HL-60/S4 treated with retinoic acid at 250 ng/mL for 4 days and 3 days (cell line): ENCODE results near the gene TGFB1.
"Not testable (repeated sequence)": the region's sequence is repeated elsewhere in the genome, so short reads cannot be mapped to it uniquely, and the experiment has no call there.

ENCODE experiments used
- in situ Hi-C: fragments of 300-500 bp; cut with MboI; formaldehyde crosslinking; loops from 2 replicates; pipeline ENCODE4 v1.7.0; 2022; ENCODE audit warnings: low sequenced_read_pairs

TGFB1 gene

DNA sequence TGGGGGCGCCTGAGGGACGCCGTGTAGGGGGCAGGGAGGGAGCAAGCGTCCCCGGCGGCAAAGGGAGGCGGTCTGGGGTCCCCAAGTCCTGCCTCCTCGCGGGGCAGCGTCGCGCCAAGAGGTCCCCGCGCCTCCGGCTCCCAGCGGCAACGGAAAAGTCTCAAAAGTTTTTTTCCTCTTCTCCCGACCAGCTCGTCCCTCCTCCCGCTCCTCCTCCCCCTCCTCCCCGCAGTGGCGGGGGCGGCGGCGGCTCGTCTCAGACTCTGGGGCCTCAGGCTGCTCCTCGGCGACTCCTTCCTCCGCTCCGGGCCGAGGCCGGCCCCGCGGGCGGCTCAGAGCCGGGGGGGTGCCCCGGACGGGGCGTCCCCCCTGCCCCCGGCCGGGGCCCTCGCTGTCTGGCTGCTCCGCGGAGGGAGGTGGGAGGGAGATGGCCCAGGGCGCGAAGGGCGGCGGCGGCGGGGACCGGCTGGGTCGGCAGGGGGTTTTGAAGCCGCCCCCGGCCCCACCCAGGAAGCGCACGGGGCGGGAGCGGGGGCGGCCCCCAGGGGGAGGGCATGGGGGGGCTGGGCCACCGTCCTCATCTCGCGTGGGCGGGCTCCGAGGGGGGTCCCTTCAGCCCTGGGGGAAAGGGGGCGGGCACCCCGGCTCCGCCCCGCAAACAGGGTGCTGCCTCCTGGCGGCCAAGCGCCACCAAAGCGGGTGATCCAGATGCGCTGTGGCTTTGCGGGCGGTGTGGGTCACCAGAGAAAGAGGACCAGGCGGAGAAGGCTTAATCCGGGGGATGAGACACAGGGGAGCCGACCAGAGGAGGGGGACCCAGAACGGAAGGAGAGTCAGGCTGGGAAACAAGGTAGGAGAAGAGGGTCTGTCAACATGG lies at the start of gene TGFB1:
TSS of gene TGFB1 (minus strand) at position 457 of the 877 bp plus-strand sequence. CDS start 878 bp downstream, outside the sequence.
- in situ Hi-C loops: no loop called here

DNA sequence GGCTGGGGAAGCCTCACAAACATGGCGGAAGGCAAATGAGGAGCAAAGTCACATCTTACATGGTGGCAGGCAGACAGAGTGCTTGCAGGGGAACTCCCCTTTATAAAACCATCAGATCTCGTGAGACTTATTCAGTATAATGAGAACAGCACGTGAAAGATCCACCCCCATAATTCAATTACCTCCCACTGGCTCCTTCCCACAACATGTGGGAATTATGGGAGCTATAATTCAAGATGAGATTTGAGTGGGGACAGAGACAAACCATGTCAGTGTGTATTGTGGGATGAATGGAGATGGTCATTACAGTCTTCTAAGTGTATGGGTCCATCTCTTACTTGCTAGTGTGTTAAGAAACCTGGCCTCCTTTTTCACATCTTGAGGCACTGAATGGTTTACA lies 48.3 kb upstream of the TGFB1 start:
- in situ Hi-C loops: no loop called here

DNA sequence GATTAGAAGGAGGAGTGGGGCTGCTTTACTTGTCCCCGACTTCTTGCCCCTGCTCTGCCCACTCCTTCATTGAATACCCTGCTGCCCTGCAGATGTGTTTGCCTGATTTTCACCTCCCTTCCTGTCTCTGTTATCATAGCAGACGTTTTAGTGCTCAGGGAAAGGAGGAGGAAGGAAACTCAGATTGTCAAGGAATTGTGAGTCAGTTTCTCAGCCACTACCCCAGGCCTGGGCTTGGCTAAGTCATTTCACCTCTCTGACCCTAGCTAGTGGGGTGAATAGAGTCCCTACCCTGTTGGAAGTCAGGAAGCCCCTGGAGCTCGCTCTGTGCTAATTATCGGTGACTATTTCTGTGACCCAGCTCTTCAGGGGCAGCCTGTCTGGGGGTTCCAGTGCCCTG lies 47.8 kb upstream of the TGFB1 start:
- in situ Hi-C loops: no loop called here

DNA sequence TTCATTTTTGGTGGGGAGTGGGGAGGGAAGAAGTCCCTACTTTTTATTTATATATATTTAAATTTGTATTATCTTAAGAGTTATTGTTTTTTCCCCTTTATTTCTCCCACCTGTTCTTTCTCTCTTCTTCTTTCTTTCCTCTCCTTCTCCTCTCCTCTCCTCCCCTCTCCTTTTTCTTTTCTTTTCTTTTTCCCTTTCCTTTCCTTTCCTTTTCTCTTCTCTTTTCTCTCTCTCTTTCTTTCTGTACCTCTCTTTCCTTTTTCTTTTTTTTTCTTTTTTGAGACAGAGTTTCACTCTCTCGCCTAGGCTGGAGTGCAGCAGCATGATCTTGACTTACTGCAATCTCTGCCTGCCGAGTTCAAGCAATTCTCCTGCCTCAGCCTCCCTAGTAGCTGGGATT lies 45.8 kb upstream of the TGFB1 start:
- in situ Hi-C loops: no loop called here

DNA sequence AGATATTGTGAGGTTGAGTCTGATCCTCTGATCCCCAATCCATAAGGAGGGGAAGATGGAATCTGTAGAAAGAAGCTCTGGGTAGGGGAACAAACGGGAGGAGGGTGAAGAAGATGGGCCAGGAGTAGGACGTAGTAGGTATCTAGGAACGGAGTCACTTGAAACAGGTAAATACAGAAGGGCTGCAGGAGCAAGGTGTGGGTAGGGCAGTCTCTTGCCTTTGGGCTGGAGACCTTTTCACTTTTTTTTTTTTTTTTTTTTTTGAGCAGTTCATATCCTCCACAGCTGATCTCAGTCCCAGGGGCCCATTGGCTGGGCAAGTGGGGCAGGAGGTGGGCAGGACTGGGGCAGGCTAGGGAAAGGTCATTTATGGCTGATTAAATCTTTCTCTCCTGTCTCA lies 45.4 kb upstream of the TGFB1 start:
- in situ Hi-C loops: no loop called here

DNA sequence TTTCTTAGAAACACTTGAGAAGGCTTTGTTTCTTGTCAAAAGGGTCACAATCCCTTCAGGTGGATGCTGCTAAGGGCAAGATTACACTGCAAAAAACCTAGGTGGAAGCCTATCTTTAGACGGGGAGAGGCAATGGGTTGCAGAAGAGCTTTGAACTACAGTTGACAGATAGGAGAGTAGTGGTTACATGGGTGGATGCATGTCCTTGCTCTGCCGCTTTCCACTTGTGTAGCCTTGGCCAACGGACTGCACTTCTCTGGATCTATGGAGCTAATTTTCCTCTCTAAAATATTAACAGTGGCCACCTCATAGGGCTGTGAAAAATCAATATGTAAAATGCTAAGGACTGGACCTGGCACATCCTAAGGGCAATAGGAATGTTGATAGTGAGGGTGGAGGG lies 44.9 kb upstream of the TGFB1 start:
- in situ Hi-C loops: no loop called here

DNA sequence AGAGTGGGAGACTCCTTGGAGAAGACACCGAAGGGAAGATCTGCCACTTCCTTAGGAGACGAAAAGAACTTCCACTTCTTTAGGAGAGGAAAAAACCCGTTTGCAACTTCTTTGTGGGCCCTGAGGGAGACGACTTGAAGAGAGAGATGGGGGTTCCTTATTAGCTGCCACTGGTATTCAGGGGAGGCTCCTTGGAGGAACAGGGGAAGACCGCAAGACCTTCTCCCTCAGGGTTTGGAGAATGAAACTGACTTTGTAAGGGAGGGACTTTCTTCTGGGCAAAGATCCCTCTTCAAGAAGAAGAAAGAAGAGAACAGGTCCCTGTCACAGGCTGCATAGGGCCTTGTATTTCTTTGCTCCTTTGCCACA lies 44.3 kb upstream of the TGFB1 start:
- in situ Hi-C loops: no loop called here

DNA sequence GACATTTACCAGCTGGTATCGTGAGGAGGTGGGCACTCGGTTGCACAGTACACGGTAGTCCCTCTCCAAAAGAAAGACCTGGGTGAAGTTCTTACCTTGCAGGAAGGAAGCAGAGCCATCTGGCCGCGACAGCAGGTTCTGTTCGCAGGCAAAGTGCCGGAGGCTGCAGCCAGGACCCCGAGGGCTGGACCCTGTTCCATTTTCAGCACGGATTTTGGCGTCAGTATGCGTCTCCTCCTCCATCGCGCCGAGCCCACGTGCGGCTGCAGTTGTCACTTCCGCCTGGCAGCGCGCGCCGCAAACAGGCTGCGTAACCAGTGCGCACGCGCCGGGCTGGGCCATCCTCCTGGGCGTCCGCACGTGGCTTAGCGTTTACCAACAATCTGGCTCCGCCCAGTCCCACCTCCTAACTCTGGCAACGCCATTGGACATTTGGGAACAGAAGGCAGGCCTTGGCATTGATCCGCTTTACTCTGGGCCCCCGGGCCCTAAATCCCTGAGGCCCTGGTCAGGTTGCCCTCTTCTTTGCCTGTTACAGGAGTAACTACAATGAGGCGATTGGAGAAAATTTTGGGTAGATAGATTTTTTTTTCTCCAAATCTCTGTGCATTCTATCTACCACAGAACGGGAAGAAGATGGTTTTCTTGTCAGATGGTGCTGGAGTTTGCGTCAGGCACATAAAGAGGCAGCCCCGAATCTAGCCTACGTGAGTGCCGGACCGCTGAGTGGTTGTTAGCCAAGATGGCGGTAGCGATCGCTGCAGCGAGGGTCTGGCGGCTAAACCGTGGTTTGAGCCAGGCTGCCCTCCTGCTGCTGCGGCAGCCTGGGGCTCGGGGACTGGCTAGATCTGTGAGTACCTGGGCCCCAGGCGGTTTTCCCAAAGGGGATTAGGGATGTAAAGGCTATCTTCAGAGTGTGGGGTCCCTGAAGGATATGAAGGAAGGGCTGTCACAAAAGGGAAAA lies 43.6 kb upstream of the TGFB1 start, which contains the start of the genes BCKDHA and EXOSC5:
TSS of gene BCKDHA (plus strand) at position 733 of the 964 bp plus-strand sequence. CDS start at position 743, 10 bp downstream.
TSS of gene EXOSC5 (minus strand) at position 274 of the 964 bp plus-strand sequence. CDS start at position 243, 31 bp downstream.
- in situ Hi-C loops: no loop called here

DNA sequence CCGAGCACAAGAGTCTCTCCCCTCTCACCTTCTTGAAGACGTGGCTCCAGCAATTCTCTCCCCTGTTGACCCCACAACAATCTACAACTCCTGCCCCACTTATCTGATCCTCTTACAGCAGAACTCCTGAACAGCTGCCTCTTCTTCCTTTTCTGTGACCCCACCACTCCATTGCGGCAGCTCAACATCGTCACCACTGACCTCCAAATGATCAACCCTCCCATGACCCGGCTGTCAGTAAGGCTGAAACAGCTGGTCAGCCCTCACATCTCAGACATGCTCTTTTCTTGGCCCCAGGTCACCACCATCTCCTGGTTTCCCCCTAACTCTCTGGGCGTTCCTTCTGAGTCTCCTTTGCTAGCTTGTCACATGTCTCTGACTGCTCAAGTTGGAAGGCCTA lies 41.6 kb upstream of the TGFB1 start:
- in situ Hi-C loops: no loop called here

DNA sequence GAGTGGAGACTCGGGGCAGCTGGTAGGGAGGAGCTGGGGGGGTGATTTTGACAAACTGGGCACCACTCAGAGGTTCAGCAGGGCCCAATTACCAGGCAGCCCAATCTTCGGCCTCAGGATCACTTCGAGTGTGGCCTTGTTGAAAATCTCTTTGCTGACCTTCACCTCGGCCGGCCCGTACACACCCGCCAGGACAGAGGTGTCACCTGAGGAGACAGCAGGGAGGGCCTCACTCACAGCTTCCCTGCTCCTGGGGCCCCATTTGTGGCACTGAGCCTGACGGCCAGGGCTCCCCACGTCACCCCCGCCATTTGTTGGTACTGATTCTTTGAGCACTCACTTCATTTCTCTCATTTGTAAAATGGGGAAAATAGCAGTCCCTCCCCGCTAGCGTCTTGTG lies 39.1 kb upstream of the TGFB1 start:
- in situ Hi-C loops: no loop called here

DNA sequence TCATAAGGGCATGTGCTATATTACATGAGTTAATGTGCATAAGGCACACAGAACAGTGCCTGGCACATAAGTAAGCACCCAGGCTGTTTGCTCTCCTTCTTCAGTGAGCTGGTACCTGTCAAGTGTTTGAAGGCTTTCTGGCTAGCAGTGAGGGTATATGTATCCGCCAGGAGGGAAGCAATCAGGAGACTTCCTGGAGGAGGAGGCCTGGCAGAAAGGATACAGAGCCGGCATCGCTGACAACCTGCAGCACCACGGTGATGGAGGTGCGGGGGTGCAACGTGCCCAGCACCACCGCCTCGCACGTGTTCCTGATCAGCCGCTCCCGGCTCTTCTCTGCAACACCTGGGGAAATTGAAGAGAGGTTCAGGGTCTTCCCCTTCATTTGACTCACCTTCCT lies 37.9 kb upstream of the TGFB1 start:
- in situ Hi-C loops: no loop called here

DNA sequence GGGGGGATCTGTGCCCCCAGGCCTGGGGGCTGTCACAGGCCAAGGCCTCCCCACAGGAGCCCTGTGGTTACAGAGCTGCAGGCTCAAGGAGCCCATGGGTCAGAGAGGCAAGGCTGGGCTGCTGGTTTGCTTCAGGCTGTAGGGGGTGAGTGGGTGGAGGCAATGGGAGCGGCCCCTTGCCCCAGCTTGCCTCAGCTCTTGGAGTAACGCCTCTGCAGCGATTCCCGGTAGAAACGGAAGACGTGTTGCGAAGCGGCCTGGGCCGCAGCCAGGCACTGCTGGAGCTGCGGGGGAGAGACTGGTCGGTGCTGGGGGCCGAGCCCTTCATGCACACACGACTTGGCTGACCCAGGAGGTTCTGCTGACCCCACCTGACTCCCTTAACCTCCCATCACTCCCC lies 32.7 kb upstream of the TGFB1 start:
- in situ Hi-C loops: no loop called here

DNA sequence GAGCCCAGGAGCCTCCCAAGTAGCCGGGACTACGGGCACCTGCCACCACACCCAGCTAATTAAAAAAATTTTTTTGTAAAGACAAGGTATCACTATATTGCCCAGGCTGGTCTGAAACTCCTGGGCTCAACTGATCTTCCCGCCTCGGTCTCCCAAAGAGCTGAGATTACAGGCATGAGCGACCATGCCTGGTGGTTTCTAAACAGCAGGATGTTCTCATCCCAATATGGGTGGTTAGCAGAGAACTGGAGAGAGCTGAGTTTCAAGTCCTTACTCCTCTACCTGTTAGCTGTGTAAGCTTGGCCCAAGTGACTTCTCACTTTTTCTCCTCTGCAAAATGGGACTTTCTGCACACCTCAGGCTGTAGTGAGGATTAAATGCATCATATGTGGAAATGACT lies 30.6 kb upstream of the TGFB1 start:
- in situ Hi-C loops: no loop called here

DNA sequence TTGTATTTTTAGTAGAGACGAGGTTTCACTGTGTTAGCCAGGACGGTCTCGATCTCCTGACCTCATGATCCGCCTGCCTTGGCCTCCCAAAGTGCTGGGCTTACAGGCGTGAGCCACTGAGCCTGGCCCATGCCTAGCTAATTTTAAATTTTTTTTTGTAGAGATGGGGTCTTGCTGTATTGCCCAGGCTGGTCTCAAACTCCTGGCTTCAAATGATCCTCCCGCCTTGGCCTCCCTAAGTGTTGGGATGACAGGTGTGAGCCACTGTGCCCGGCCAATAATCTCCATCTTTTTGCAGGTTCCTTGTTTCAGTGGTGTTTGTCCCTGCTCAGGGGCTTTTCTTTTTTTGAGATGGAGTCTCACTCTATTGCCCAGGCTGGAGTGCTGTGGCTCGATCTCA lies 27.8 kb upstream of the TGFB1 start:
- in situ Hi-C loops: not testable (repeated sequence)

DNA sequence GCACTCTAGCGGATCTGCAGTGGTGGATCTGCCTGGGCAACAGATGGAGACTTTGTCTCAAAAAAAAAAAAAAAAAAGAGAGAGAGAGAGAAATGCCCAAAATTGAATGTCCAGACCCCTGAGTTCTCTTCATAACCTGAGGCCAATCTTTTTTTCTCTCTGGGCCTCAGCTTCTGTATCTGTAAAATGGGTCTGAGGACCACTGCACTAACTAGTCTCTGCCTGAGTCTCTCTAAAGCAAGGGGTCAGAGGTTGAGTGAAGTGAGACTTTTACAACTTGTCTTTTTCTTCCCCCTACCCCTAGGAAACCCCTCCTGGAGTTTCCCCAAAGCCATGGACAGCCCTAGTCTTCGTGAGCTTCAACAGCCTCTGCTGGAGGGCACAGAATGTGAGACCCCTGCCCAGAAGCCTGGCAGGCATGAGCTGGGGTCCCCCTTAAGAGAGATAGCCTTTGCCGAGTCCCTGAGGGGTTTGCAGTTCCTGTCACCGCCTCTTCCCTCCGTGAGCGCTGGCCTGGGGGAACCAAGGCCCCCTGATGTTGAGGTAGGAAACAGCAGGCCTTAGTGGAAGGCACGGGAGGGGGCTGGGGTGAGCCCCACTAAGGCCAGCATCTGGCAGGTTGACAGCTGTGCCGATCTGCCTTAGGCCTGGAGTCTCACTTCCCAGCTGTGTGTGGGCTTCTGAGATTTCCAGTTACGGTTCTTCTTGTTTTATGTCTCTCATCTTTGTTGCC lies 24.4 kb upstream of the TGFB1 start:
- in situ Hi-C loops: no loop called here

DNA sequence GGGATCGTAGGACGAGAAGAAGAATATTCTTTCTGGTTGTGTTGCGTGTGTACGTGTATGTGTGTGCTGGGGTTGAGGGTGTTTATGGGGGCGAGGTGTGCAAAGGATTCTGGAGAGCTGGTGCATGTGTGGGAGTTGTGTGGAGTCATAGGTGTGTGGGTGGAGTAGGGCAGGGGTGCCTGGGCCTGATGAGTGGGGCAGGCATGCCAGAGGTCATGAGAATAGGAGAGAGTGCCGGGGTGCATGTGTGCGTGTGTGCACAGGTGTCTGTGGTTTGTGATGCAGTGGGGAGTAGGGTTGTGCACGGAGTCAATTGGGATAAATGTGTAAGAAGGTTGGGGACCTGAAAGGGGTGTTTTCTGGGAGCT lies 23.3 kb upstream of the TGFB1 start:
- in situ Hi-C loops: no loop called here

DNA sequence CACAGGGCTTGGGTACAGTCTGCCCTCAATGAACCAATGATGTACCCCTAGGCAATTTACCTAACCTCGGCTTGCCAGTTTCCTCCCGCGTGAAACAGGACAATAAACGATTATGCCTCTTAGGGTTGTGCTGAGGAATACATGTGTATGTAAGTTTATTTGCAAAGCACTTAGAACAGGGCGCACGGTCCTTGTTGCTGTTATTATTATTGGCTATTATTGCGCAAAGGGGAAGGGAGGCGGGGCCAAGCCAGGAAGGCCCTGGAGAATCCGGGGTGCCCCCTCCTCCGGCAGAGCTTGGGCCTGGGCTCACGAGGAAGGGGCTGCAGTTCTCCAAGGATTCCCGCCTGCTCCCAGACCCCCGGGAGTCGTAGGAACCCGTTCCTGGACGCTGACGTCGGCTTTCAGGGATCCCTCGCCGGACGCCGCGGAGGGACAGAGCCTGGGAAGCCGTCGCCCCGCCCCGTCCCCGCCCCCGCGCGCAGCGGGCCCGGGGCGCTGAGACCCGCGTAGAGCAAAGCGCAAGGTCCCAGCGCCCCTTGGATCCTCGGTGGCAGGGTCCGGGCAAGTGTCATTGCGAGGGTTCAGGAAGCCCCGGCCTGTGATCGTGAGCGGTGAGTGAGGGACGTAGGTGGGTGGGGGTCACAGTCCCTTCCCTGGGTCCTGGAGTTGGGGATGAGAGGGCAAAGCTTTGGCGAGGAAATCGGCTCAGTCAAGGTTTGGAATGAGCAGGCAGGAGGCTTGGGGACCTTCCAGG lies 22.7 kb upstream of the TGFB1 start, which contains the start of gene TMEM91:
TSS of gene TMEM91 (plus strand) at position 293 of the 757 bp plus-strand sequence. CDS start 1,777 bp downstream, outside the sequence.
- in situ Hi-C loops: no loop called here

DNA sequence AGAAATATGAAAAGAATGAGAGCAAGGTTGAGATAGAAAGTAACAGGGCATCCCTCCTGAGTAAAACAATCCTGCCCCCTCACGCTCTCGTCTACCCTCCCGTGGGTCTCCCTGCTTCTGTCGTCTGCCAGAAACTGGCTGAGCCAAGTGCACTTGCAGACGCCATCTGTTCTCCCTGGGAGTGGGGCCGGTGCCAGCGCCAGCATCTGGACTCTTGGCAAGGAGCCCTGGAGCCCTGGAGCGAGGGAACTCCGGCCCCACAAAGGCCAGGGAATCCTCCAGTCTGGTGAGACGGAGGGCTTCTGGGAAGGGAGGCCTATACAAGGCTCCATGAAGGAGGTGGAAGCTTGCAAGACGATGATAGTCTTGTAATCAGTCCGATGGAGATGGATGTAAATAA lies 20.3 kb upstream of the TGFB1 start:
- in situ Hi-C loops: no loop called here

DNA sequence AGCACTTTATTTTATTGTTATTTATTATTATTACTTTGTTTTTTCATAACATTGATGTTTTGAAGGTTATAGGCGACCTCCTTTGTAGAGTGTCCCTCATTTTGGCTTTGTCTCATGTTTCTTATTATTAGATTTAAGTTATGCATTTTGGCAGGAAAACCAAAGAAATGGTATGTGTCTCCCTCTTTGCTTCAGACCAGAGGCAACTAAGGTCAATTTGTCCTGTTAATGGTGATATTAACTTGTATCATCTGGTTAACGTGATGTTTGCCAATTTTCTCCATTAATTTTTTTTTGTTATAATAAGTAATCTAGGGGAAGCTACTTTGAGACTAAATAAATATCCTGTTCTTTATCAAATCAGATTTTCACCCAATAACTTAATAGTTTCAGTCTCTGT lies 18.8 kb upstream of the TGFB1 start:
- in situ Hi-C loops: no loop called here

DNA sequence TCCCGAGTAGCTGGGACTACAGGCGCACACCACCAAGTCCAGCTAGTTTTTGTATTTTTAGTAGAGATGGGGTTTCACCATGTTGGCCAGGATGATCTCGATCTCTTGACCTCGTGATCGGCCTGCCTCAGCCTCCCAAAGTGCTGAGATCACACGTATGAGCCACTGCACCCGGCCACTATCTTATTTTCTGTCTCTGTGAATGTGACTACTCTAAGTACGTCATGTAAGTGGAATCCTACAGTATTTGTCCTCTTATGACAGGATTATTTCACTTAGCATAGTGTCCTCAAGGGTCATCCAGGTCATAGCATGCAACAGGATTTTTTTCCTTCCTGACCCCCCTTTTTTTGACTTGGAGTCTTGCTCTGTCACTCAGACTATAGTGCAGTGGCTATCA lies 17.8 kb upstream of the TGFB1 start:
- in situ Hi-C loops: no loop called here
